Central memory CD8-positive, alpha-beta T cell (primary cell): ENCODE data around the gene UPK3A.
A peak's percentile ranks its signal among the peaks of the same experiment; 100 is the strongest.
"Not testable (repeated sequence)": the region's sequence is repeated elsewhere in the genome, so short reads cannot be mapped to it uniquely, and the experiment has no call there.

Experiments
- ATAC-seq: fragments of 150-1000 bp; cut with Tn5 transposase; replicated peaks from 2 replicates; pipeline ENCODE4 v1.10.0; 2022; ENCODE audit warnings: mild to moderate bottlenecking, moderate FRiP score, moderate number of reproducible peaks; ENCODE audit not compliant: poor library complexity, severe bottlenecking; ENCODE audit errors: extremely low read depth
- DNase-seq, 2 donors: peaks; one replicate each; pipeline ENCODE4 v3.0.0; 2021; ENCODE audit warnings: low spot score in 2 of 2
- H3K27ac Mint-ChIP-seq: one replicate; pipeline ENCODE4 v1.8.0; 2022; ENCODE audit warnings: low read depth, mild to moderate bottlenecking, moderate library complexity, mixed read lengths
- H3K27me3 Mint-ChIP-seq: one replicate; pipeline ENCODE4 v1.8.0; 2022; ENCODE audit warnings: mixed read lengths
- H3K36me3 Mint-ChIP-seq: one replicate; pipeline ENCODE4 v1.8.0; 2022; ENCODE audit warnings: mild to moderate bottlenecking, moderate library complexity, mixed read lengths; ENCODE audit not compliant: insufficient read depth
- H3K4me1 Mint-ChIP-seq: one replicate; pipeline ENCODE4 v1.8.0; 2022; ENCODE audit warnings: mixed read lengths
- H3K4me3 Mint-ChIP-seq: one replicate; pipeline ENCODE4 v1.8.0; 2022; ENCODE audit warnings: mild to moderate bottlenecking, moderate library complexity, mixed read lengths
- H3K9me3 Mint-ChIP-seq: one replicate; pipeline ENCODE4 v1.8.0; 2022; ENCODE audit warnings: mixed read lengths

The UPK3A gene

GRCh38 chr22:45320357-45320976, 35.7 kb downstream of the UPK3A start:
- DNase-seq (no peak), ATAC-seq (no peak)
- Mint-ChIP-seq H3K4me1 (peaks cover 42% of the 10 kb centered on the region), H3K27me3 (no peaks in the 10 kb centered on the region), H3K4me3 (peak overlapping the region; percentile 80), H3K9me3 (no peaks in the 10 kb centered on the region), H3K36me3 (peaks cover 51% of the 10 kb centered on the region), H3K27ac (peak overlapping the region; percentile 100)

- peak overlapping the region; percentile 32 for H3K27ac Mint-ChIP-seq
- peaks cover 45% of the 10 kb centered on the region for H3K4me1 Mint-ChIP-seq
- H3K4me3 Mint-ChIP-seq = no peak overlapping the region
- peaks cover 54% of the 10 kb centered on the region for H3K36me3 Mint-ChIP-seq
- no peaks in the 10 kb centered on the region for H3K27me3 Mint-ChIP-seq
- no peaks in the 10 kb centered on the region for H3K9me3 Mint-ChIP-seq
- ATAC-seq = no peak
- DNase-seq = no peak
These were observed 37.1 kb downstream of the UPK3A start for GRCh38 chr22:45321827-45322226.

DNA sequence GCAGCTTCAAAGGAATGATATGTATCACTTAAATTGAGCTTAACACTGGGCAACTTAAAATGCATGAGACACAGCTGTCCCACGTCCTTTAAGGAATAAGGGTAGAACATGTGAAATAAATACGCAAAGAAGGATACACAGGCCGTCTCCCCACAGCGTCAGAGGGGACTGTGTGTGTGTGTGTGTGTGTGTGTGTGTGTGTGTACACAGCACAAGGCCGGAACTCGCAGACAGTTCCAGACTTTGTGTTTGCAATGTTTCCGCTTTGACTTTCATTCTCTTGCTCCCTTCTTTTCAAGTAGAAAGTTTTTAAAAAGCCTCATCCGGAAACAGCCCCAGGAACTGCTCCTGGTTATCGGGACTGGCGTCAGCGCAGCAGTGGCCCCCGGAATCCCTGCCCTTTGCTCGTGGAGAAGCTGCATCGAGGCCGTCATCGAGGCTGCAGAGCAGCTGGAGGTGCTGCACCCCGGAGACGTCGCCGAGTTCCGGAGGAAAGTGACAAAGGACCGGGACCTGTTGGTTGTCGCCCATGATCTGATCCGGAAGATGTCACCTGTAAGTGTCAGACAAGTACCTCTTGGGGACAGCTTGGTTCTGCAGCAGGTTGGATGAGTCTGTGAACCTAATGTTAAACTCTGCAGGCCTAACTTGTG, 38.2 kb downstream of the UPK3A start:
- H3K4me3 Mint-ChIP-seq = no peak overlapping the region
- peaks cover 55% of the 10 kb centered on the region for H3K36me3 Mint-ChIP-seq
- H3K27me3 Mint-ChIP-seq = no peaks in the 10 kb centered on the region
- H3K4me1 Mint-ChIP-seq = peaks cover 38% of the 10 kb centered on the region
- H3K27ac Mint-ChIP-seq = no peak overlapping the region
- DNase-seq (no peak), ATAC-seq (no peak)
- H3K9me3 Mint-ChIP-seq = no peaks in the 10 kb centered on the region

GRCh38 chr22:45323695-45324094, 38.9 kb downstream of the UPK3A start:
- Mint-ChIP-seq H3K4me3 (no peak overlapping the region), H3K36me3 (peaks cover 48% of the 10 kb centered on the region), H3K9me3 (no peaks in the 10 kb centered on the region), H3K27me3 (no peaks in the 10 kb centered on the region), H3K4me1 (peaks cover 31% of the 10 kb centered on the region), H3K27ac (peak overlapping the region; percentile 59)
- ATAC-seq (no peak), DNase-seq (no peak)

- H3K4me3 Mint-ChIP-seq = no peak overlapping the region
- ATAC-seq (no peak), DNase-seq (no peak)
- no peaks in the 10 kb centered on the region for H3K27me3 Mint-ChIP-seq
- peak overlapping the region; percentile 59 for H3K27ac Mint-ChIP-seq
- peaks cover 42% of the 10 kb centered on the region for H3K36me3 Mint-ChIP-seq
- peaks cover 25% of the 10 kb centered on the region for H3K4me1 Mint-ChIP-seq
- no peaks in the 10 kb centered on the region for H3K9me3 Mint-ChIP-seq
These were observed 39.6 kb downstream of the UPK3A start for GRCh38 chr22:45324311-45324711.

- ATAC-seq, H3K27ac Mint-ChIP-seq, H3K9me3 Mint-ChIP-seq, H3K4me3 Mint-ChIP-seq, H3K27me3 Mint-ChIP-seq, DNase-seq: not testable (repeated sequence)
- H3K36me3 Mint-ChIP-seq = peaks cover 43% of the 10 kb centered on the region
- H3K4me1 Mint-ChIP-seq = peaks cover 11% of the 10 kb centered on the region
These were observed 43.5 kb downstream of the UPK3A start for GRCh38 chr22:45328261-45328660.

DNA sequence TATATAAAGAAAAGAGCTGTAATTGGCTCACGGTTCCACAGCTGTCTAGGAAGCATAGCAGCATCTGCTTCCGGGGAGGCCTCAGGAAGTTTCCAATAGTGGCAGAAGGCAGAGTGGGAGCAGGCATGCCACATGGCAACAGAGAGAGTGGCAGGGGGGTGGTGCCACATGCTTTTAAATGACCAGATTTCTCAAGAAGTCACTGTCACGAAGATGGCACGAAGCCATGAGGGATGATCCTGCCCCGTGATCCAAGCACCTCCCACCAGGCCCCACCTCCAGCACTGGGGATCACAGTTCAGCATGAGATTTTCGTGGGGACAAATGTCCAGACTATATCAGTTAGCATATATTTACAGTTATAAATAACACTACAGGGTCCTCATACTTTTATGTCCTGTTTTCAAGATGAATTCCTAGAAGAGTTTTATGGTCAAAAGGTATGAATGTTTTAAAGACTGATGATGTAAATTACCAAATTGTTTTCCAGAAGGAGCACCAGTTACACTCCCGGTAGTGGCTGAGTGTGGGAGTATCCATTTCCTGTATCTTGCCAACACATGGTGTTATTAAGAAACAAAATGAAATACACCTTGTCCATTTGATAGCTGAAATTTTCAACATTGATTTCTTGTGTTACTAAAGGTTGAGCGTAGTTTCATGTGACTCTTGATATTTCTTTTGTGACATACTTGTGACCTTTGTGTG, 44.2 kb downstream of the UPK3A start:
- H3K9me3 Mint-ChIP-seq = no peaks in the 10 kb centered on the region
- no peak for ATAC-seq
- H3K36me3 Mint-ChIP-seq = peaks cover 41% of the 10 kb centered on the region
- H3K4me1 Mint-ChIP-seq = peaks cover 15% of the 10 kb centered on the region
- no peaks in the 10 kb centered on the region for H3K27me3 Mint-ChIP-seq
- no peak overlapping the region for H3K4me3 Mint-ChIP-seq
- no peak for DNase-seq
- H3K27ac Mint-ChIP-seq = no peak overlapping the region

GRCh38 chr22:45329530-45329936, 44.8 kb downstream of the UPK3A start:
- ATAC-seq = no peak
- Mint-ChIP-seq H3K27ac (no peak overlapping the region), H3K4me3 (no peak overlapping the region), H3K4me1 (peaks cover 20% of the 10 kb centered on the region), H3K9me3 (no peaks in the 10 kb centered on the region), H3K27me3 (no peaks in the 10 kb centered on the region), H3K36me3 (peaks cover 41% of the 10 kb centered on the region)
- no peak for DNase-seq

DNA sequence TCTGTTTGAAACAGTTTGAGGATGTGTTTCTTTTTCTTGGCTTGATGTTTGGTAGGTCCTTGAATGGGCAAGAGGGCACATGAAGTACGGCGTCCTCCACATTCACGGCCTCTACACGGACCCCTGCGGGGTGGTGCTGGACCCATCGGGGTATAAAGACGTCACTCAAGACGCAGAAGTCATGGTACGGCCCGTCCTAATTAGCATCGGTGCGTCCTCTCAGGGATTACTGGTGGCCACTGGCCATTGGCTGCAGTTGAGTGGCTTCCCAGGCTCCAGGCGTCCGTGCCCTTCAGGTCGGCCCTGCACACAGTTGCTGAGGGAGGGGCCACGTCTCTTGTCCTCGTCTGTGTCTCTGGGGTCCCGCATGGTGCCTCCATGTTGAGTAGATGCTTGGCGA, 45.8 kb downstream of the UPK3A start:
- H3K4me3 Mint-ChIP-seq = no peak overlapping the region
- ATAC-seq = no peak
- H3K36me3 Mint-ChIP-seq = peaks cover 39% of the 10 kb centered on the region
- H3K27ac Mint-ChIP-seq = no peak overlapping the region
- DNase-seq = no peak
- H3K9me3 Mint-ChIP-seq = no peaks in the 10 kb centered on the region
- peaks cover 13% of the 10 kb centered on the region for H3K4me1 Mint-ChIP-seq
- no peaks in the 10 kb centered on the region for H3K27me3 Mint-ChIP-seq

- DNase-seq = no peak
- Mint-ChIP-seq H3K27ac (no peak overlapping the region), H3K9me3 (no peaks in the 10 kb centered on the region), H3K27me3 (no peaks in the 10 kb centered on the region), H3K4me3 (no peak overlapping the region), H3K36me3 (peaks cover 40% of the 10 kb centered on the region), H3K4me1 (peaks cover 9% of the 10 kb centered on the region)
- no peak for ATAC-seq
These were observed 46.7 kb downstream of the UPK3A start for GRCh38 chr22:45331486-45331885.

DNA sequence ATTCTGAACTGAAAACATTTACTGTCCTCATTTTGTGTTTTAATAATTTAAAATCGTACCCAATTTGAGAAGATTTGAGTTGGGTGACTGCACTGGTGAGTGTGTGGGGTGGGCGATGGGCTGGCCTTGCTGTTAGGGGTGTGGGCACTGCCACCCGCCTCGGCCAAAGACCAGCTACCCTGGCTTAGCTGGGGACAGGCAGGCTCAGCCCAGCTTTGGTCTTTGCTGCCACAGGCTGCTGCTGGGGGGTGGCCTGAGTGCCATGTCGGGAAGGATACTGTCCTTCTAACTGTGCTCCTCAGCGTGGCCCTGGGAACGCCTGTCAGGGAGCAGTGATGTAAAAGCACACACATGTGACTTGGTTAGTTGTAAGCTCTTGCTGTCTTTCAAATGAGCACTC, 47.3 kb downstream of the UPK3A start:
- DNase-seq (no peak), ATAC-seq (no peak)
- no peak overlapping the region for H3K27ac Mint-ChIP-seq
- no peaks in the 10 kb centered on the region for H3K27me3 Mint-ChIP-seq
- peaks cover 45% of the 10 kb centered on the region for H3K36me3 Mint-ChIP-seq
- H3K9me3 Mint-ChIP-seq = no peaks in the 10 kb centered on the region
- H3K4me3 Mint-ChIP-seq = no peak overlapping the region
- H3K4me1 Mint-ChIP-seq = peaks cover 9% of the 10 kb centered on the region

DNA sequence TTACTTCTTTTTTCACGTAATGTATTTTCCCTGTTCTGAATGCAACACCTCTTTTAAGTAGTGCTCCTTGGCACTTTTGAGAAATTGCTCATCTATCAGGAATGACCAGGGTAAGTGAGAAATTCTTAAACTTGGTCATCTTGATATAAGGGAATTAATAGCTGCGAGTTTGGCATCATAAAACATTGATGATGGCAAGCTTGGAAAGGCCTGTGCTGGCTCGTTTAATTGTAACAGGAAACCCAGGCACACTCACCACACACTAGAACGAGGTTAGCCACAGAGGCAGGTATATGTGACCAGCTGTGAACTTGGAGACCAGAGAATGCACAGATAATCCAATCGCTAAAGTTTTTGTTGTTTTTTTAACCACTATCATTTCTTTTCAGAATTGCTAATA, 49.3 kb downstream of the UPK3A start:
- Mint-ChIP-seq H3K27ac (no peak overlapping the region), H3K9me3 (no peaks in the 10 kb centered on the region), H3K27me3 (no peaks in the 10 kb centered on the region), H3K4me3 (no peak overlapping the region), H3K4me1 (peaks cover 9% of the 10 kb centered on the region), H3K36me3 (peaks cover 49% of the 10 kb centered on the region)
- DNase-seq (no peak), ATAC-seq (peak; percentile 55)

DNA sequence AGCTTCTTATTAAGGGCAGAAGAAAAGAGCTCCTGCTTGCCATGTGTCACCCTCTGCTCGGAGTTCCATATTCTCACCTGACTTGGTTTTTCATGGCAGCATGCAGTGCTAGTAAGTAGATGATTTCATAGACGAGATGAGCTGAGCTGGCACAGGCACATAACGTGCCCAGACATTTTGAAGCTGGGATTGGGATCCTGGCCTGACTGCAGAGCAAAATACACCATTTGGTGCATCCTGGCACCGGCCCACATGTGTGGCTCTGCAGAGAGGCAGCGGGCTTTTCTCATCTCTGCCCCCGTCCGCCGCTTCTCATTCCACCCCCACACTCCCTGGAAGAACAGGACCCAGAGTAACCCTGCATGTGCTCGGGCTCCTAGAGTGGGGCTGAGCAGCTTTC, 49.8 kb downstream of the UPK3A start:
- no peak for ATAC-seq
- Mint-ChIP-seq H3K36me3 (peaks cover 48% of the 10 kb centered on the region), H3K4me3 (no peak overlapping the region), H3K9me3 (no peaks in the 10 kb centered on the region), H3K27me3 (no peaks in the 10 kb centered on the region), H3K27ac (no peak overlapping the region), H3K4me1 (peaks cover 9% of the 10 kb centered on the region)
- no peak for DNase-seq
